H1 (cell line): ENCODE results near the gene PRRG3. TPM values are rescaled to one million over a fixed set of nuclear protein-coding genes. Genes with fewer than 3 reads are reported as not detected.

Experiments used
- CBX8 ChIP-seq: fragments of 300-800, 300-1000 bp; sonication (generic); IDR thresholded peaks from 2 replicates; pipeline ENCODE4 v1.7.1; 2016; ENCODE audit warnings: low read depth, low read length, borderline replicate concordance
- CEBPB ChIP-seq: IDR thresholded peaks from 2 replicates; pipeline ENCODE4 v1.6.1; 2012; ENCODE audit warnings: low read depth, low read length
- CTBP2 ChIP-seq: IDR thresholded peaks from 2 replicates; pipeline ENCODE4 v1.7.0; 2011; ENCODE audit warnings: borderline replicate concordance, mild to moderate bottlenecking, moderate library complexity, mixed read lengths, low read length; ENCODE audit not compliant: insufficient read depth, insufficient read length
- EP300 ChIP-seq, 2 experiments: IDR thresholded peaks; 1 replicate in 1 of 2; 2 replicates in 1 of 2; pipeline ENCODE4 v1.6.1; 2011 to 2012; ENCODE audit warnings: low read depth in 2 of 2, low read length in 2 of 2, mild to moderate bottlenecking in 2 of 2, borderline replicate concordance in 1 of 2, inconsistent platforms in 1 of 2, moderate library complexity in 1 of 2
- MAFK ChIP-seq: IDR thresholded peaks from 2 replicates; pipeline ENCODE4 v1.6.1; 2012; ENCODE audit warnings: low read depth, mild to moderate bottlenecking, improper control_type of control experiment, low read length
- MAX ChIP-seq: IDR thresholded peaks from 2 replicates; pipeline ENCODE4 v1.6.1; 2012; ENCODE audit warnings: inconsistent platforms
- SAP30 ChIP-seq: fragments of 300-600 bp; sonication (generic); IDR thresholded peaks from 2 replicates; pipeline ENCODE4 v1.7.1; 2012; ENCODE audit warnings: low read length, moderate library complexity, mild to moderate bottlenecking, inconsistent platforms; ENCODE audit not compliant: insufficient read depth, insufficient replicate concordance
- SP4 ChIP-seq: IDR thresholded peaks from 2 replicates; pipeline ENCODE4 v1.6.1; 2012; ENCODE audit warnings: low read length, inconsistent platforms
- TCF12 ChIP-seq: IDR thresholded peaks from 2 replicates; pipeline ENCODE4 v1.6.1; 2011; ENCODE audit warnings: low read depth, mild to moderate bottlenecking, low read length
- polyA plus RNA-seq, 7 experiments: library from polyadenylated mRNA; depleted of rRNA in 3 of 7; stranded (reverse) in 5 of 7; unstranded in 2 of 7; fragments of >200 nt in 5 of 7; fragments of 200-250 nt in 2 of 7; gene quantifications; 1 replicate in 5 of 7; 2 replicates in 1 of 7; 4 replicates in 1 of 7; pipeline versions ENCODE4 v1.2.1 to v1.2.3, GENCODE V29; 2011 to 2013; ENCODE audit warnings: missing spikeins in 2 of 7, mixed read lengths in 2 of 7
- total RNA-seq: library from RNA; stranded (reverse); fragmentation: NEBNext Ultra II Directional; extraction: Animal tissue kit (Norgen Biotek cat#: 25700); gene quantifications from 2 replicates; pipeline ENCODE4 v1.2.1, GENCODE V29; 2021

The PRRG3 gene
- total and polyA plus RNA-seq, 2 of the 8 experiments (the other 6 are each of a cell fraction or from before 2014, with no cell fraction given) = 4.2 to 5.4 TPM

- TF ChIP-seq SP4 = no peak
- no peak for TF ChIP-seq CEBPB
- no peak for TF ChIP-seq TCF12
- no peak for TF ChIP-seq MAFK
- no peak for TF ChIP-seq CTBP2
- TF ChIP-seq EP300 (IDR thresholded peaks at IDR 0.05; ENCODE audit: borderline replicate concordance in 1 of 2, low read depth in 2 of 2, low read length in 2 of 2) = no peak
- TF ChIP-seq MAX = no peak
- TF ChIP-seq CBX8 = no peak
- no peak for TF ChIP-seq SAP30
These were observed 59.5 kb downstream of the PRRG3 start (continued) for GRCh38 chrX:151754641-151755215.

Other genes starting within 250 kb of the PRRG3 start
- 0.09 TPM in 1 of 2 replicates, not detected in the other for gene PASD1, start 131.8 kb upstream of the PRRG3 start, total RNA-seq
- gene PASD1, start 131.8 kb upstream of the PRRG3 start, polyA plus RNA-seq (2011; rRNA removed) = 0.03 TPM in 1 of 2 replicates, not detected in the other
- not detected in 2 replicates for gene FATE1, start 20.6 kb downstream of the PRRG3 start, total RNA-seq
- gene FATE1, start 20.6 kb downstream of the PRRG3 start, polyA plus RNA-seq (2011; rRNA removed) = 0.12 and 0.27 TPM in 2 replicates
- not detected in 2 replicates for gene CNGA2, start 39.3 kb downstream of the PRRG3 start, total RNA-seq
- not detected in 2 replicates for gene CNGA2, start 39.3 kb downstream of the PRRG3 start, polyA plus RNA-seq (2011; rRNA removed)
- 0.27 and 0.45 TPM in 2 replicates for gene MAGEA4, start 217.4 kb downstream of the PRRG3 start, total RNA-seq
- 0.67 and 2.3 TPM in 2 replicates for gene MAGEA4, start 217.4 kb downstream of the PRRG3 start, polyA plus RNA-seq (2011; rRNA removed)